Measurements from ENCODE around the gene ARMC5. TPM values are rescaled to one million over a fixed set of nuclear protein-coding genes. Genes with fewer than 3 reads are reported as not detected.

ARMC5 gene
- total and polyA plus RNA-seq, 12 donors: 2.9 to 37.9 (median 12.0) TPM

- TF ChIP-seq CTCF (IDR thresholded peaks at IDR 0.05) (no peak), POLR2A (IDR thresholded peaks at IDR 0.05) (no peak)
- Histone ChIP-seq H3K36me3 (replicated peaks in 1 of 2) (no peaks in the 10 kb centered on the region), H3K4me3 (no peak overlapping the region), H3K27ac (no peak overlapping the region), H3K27me3 (no peaks in the 10 kb centered on the region), H3K4me1 (replicated peaks in 1 of 2) (peaks cover 8 to 19% of the 10 kb centered on the region in 2 donors), H3K9me3 (replicated peaks in 1 of 3) (no peaks in the 10 kb centered on the region)
- intact Hi-C loops (cut with DNase I): loop anchor here in 1 of 2 donors (10.0 kb wide), 1 partner anchor 230 kb away; a partner anchor contains a TSS
- WGBS, 4 donors: 62 to 68% (median 66%) methylated on average over 8 to 14 of the region's 14 CpGs
- no peak for DNase-seq
Observed at GRCh38 chr16:31484491-31485171, 25.3 kb downstream of the ARMC5 start.

- WGBS, 4 donors: 91 to 97% (median 93%) methylated on average over 6 to 17 of the region's 17 CpGs
- H3K4me1 ChIP-seq (replicated peaks in 1 of 2): peaks cover 8 to 16% of the 10 kb centered on the region in 2 donors
- no peaks in the 10 kb centered on the region for H3K27me3 ChIP-seq
- no peaks in the 10 kb centered on the region for H3K9me3 ChIP-seq (replicated peaks in 1 of 3)
- intact Hi-C loops (cut with DNase I): loop anchor here in 1 of 2 donors (10.0 kb wide), 1 partner anchor 229 kb away; a partner anchor contains a TSS
- no peak for DNase-seq
- peaks cover 0 to 6% of the 10 kb centered on the region in 2 donors for H3K36me3 ChIP-seq (replicated peaks in 1 of 2)
- H3K27ac ChIP-seq: no peak overlapping the region
- TF ChIP-seq CTCF (IDR thresholded peaks at IDR 0.05) (no peak), POLR2A (IDR thresholded peaks at IDR 0.05) (no peak)
- H3K4me3 ChIP-seq: no peak overlapping the region
Observed at GRCh38 chr16:31485571-31485970, 26.3 kb downstream of the ARMC5 start.

- H3K27me3 ChIP-seq: no peaks in the 10 kb centered on the region
- no peak overlapping the region for H3K4me3 ChIP-seq
- H3K36me3 ChIP-seq (replicated peaks in 1 of 2): peaks cover 0 to 6% of the 10 kb centered on the region in 2 donors
- no peak for TF ChIP-seq POLR2A (IDR thresholded peaks at IDR 0.05)
- no peak for TF ChIP-seq CTCF (IDR thresholded peaks at IDR 0.05)
- peaks cover 8 to 16% of the 10 kb centered on the region in 2 donors for H3K4me1 ChIP-seq (replicated peaks in 1 of 2)
- no peak for DNase-seq
- intact Hi-C loops (cut with DNase I): loop anchor here in 1 of 2 donors (10.0 kb wide), 1 partner anchor 229 kb away; a partner anchor contains a TSS
- H3K27ac ChIP-seq: no peak overlapping the region
- WGBS, 4 donors: 94 to 100% (median 96%) methylated on average over 5 of the region's 5 CpGs
- no peaks in the 10 kb centered on the region for H3K9me3 ChIP-seq (replicated peaks in 1 of 3)
Observed at GRCh38 chr16:31486045-31486444, 26.7 kb downstream of the ARMC5 start.

GRCh38 chr16:31487071-31487719 is 27.9 kb downstream of the ARMC5 start:
- H3K9me3 ChIP-seq (replicated peaks in 1 of 3): no peaks in the 10 kb centered on the region
- no peak for TF ChIP-seq CTCF (IDR thresholded peaks at IDR 0.05)
- TF ChIP-seq POLR2A (IDR thresholded peaks at IDR 0.05): no peak
- H3K27ac ChIP-seq: no peak overlapping the region
- no peaks in the 10 kb centered on the region for H3K27me3 ChIP-seq
- intact Hi-C loops (cut with DNase I): loop anchor here in 1 of 2 donors (10.0 kb wide), 1 partner anchor 228 kb away; a partner anchor contains a TSS
- WGBS, 4 donors: 11 to 21% (median 14%) methylated on average over 18 to 48 of the region's 48 CpGs
- H3K4me3 ChIP-seq: peak overlapping the region in 2 of 4 donors; percentile 36 to 73
- H3K4me1 ChIP-seq (replicated peaks in 1 of 2): peaks cover 8 to 16% of the 10 kb centered on the region in 2 donors
- no peak for DNase-seq
- peaks cover 0 to 12% of the 10 kb centered on the region in 2 donors for H3K36me3 ChIP-seq (replicated peaks in 1 of 2)

All from adrenal gland (tissue), 12 donors.